Measurements from ENCODE around the gene ARHGEF2. TPM values are rescaled to one million over a fixed set of nuclear protein-coding genes. Genes with fewer than 3 reads are reported as not detected.

The ARHGEF2 gene
- total and polyA plus RNA-seq, 2 of the 13 experiments (the other 11 are each of a cell fraction or from before 2014, with no cell fraction given): 16.1 to 32.1 TPM

DNA sequence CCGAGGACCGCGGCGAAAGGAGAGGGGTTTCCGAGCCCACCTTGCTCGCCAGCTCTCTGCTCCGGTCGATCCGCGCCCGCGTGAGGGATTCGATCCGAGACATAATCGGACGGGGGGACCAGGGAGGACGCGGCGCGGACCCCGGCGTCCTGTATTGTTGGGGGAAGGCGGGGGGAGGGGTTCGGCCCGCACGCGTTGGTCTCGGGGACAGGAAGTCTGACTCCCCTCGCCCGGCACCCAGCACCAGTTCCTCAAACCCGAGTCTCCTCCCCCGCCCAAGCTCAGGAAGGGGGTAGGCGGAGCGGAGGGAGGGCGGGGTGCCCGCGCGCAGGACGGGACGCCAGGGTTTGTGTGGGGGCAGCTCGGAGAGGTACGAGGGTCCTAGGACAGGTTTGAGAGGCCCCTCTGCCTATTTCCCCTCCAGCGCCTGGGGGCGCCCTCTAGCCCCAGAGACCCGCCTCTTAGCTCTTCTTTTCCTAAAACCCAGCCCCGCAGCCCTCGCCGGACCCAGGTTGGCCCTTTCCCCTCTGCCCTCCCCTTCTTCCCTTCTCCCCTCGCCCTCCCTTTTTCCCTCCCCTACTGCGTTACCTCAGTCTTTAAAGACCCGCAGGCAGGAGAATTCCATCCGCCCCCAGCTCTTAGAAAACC lies at the start of gene ARHGEF2 (continued):
- TF ChIP-seq, protein P1, sequence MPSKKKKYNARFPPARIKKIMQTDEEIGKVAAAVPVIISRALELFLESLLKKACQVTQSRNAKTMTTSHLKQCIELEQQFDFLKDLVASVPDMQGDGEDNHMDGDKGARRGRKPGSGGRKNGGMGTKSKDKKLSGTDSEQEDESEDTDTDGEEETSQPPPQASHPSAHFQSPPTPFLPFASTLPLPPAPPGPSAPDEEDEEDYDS (CRISPR knock-in tag; IDR thresholded peaks at IDR 0.05): 0 out of 2 replicates have a peak, but pooled peaks have one; percentile 27
- TF ChIP-seq TOPORS (CRISPR knock-in tag; IDR thresholded peaks at IDR 0.05) (no peak), KLF16 (CRISPR knock-in tag; IDR thresholded peaks at IDR 0.05) (peak in 1 of 2 experiments; percentile 29; a peak in 1 of 4 replicates), TMF1 (CRISPR knock-in tag; IDR thresholded peaks at IDR 0.05; ENCODE audit: low read depth) (0 out of 2 replicates have a peak, but pooled peaks have one; percentile 21), HOXA5 (CRISPR knock-in tag; IDR thresholded peaks at IDR 0.05) (peak; percentile 52; the same call in 1 of the 2 replicates), GMEB1 (CRISPR knock-in tag; IDR thresholded peaks at IDR 0.05; ENCODE audit: borderline replicate concordance) (peak; percentile 21; the same call in 1 of the 2 replicates), HNRNPL (IDR thresholded peaks at IDR 0.05; ENCODE audit: low read depth, low read length) (0 out of 2 replicates have a peak, but pooled peaks have one; percentile 42), ZNF501 (CRISPR knock-in tag; IDR thresholded peaks at IDR 0.05) (no peak), SMARCC2 (IDR thresholded peaks at IDR 0.05) (no peak), ZSCAN31 (CRISPR knock-in tag; IDR thresholded peaks at IDR 0.05; ENCODE audit: low read depth) (0 out of 2 replicates have a peak, but pooled peaks have one; percentile 63), CBX5 (CRISPR knock-in tag; IDR thresholded peaks at IDR 0.05; ENCODE audit: borderline replicate concordance) (0 out of 2 replicates have a peak, but pooled peaks have one; percentile 42), ZNF766 (CRISPR knock-in tag; IDR thresholded peaks at IDR 0.05; ENCODE audit: borderline replicate concordance) (no peak)
- TF ChIP-seq, protein P2, sequence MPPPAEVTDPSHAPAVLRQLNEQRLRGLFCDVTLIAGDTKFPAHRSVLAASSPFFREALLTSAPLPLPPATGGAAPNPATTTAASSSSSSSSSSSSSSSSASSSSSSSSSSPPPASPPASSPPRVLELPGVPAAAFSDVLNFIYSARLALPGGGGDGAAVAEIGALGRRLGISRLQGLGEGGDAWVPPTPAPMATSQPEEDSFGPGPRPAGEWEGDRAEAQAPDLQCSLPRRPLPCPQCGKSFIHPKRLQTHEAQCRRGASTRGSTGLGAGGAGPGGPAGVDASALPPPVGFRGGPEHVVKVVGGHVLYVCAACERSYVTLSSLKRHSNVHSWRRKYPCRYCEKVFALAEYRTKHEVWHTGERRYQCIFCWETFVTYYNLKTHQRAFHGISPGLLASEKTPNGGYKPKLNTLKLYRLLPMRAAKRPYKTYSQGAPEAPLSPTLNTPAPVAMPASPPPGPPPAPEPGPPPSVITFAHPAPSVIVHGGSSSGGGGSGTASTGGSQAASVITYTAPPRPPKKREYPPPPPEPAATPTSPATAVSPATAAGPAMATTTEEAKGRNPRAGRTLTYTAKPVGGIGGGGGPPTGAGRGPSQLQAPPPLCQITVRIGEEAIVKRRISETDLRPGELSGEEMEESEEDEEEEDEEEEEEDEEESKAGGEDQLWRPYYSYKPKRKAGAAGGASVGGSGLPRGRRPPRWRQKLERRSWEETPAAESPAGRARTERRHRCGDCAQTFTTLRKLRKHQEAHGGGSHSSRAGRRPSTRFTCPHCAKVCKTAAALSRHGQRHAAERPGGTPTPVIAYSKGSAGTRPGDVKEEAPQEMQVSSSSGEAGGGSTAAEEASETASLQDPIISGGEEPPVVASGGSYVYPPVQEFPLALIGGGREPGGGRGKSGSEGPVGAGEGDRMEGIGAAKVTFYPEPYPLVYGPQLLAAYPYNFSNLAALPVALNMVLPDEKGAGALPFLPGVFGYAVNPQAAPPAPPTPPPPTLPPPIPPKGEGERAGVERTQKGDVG (CRISPR knock-in tag; IDR thresholded peaks at IDR 0.05; ENCODE audit: borderline replicate concordance): no peak
- TF ChIP-seq, protein P3, sequence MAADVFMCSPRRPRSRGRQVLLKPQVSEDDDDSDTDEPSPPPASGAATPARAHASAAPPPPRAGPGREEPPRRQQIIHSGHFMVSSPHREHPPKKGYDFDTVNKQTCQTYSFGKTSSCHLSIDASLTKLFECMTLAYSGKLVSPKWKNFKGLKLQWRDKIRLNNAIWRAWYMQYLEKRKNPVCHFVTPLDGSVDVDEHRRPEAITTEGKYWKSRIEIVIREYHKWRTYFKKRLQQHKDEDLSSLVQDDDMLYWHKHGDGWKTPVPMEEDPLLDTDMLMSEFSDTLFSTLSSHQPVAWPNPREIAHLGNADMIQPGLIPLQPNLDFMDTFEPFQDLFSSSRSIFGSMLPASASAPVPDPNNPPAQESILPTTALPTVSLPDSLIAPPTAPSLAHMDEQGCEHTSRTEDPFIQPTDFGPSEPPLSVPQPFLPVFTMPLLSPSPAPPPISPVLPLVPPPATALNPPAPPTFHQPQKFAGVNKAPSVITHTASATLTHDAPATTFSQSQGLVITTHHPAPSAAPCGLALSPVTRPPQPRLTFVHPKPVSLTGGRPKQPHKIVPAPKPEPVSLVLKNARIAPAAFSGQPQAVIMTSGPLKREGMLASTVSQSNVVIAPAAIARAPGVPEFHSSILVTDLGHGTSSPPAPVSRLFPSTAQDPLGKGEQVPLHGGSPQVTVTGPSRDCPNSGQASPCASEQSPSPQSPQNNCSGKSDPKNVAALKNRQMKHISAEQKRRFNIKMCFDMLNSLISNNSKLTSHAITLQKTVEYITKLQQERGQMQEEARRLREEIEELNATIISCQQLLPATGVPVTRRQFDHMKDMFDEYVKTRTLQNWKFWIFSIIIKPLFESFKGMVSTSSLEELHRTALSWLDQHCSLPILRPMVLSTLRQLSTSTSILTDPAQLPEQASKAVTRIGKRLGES (CRISPR knock-in tag; IDR thresholded peaks at IDR 0.05; ENCODE audit: borderline replicate concordance): no peak
- TF ChIP-seq, protein P4, sequence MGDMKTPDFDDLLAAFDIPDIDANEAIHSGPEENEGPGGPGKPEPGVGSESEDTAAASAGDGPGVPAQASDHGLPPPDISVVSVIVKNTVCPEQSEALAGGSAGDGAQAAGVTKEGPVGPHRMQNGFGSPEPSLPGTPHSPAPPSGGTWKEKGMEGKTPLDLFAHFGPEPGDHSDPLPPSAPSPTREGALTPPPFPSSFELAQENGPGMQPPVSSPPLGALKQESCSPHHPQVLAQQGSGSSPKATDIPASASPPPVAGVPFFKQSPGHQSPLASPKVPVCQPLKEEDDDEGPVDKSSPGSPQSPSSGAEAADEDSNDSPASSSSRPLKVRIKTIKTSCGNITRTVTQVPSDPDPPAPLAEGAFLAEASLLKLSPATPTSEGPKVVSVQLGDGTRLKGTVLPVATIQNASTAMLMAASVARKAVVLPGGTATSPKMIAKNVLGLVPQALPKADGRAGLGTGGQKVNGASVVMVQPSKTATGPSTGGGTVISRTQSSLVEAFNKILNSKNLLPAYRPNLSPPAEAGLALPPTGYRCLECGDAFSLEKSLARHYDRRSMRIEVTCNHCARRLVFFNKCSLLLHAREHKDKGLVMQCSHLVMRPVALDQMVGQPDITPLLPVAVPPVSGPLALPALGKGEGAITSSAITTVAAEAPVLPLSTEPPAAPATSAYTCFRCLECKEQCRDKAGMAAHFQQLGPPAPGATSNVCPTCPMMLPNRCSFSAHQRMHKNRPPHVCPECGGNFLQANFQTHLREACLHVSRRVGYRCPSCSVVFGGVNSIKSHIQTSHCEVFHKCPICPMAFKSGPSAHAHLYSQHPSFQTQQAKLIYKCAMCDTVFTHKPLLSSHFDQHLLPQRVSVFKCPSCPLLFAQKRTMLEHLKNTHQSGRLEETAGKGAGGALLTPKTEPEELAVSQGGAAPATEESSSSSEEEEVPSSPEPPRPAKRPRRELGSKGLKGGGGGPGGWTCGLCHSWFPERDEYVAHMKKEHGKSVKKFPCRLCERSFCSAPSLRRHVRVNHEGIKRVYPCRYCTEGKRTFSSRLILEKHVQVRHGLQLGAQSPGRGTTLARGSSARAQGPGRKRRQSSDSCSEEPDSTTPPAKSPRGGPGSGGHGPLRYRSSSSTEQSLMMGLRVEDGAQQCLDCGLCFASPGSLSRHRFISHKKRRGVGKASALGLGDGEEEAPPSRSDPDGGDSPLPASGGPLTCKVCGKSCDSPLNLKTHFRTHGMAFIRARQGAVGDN (CRISPR knock-in tag; IDR thresholded peaks at IDR 0.05): peak; percentile 81

All from HepG2 (cell line).